Measurements from ENCODE around the gene STPG1. TPM values are rescaled to one million over a fixed set of nuclear protein-coding genes. Genes with fewer than 3 reads are reported as not detected.

Gene STPG1
- total and polyA plus RNA-seq, 2 donors (not counting 3 experiments of a cell fraction or from before 2014, with no cell fraction given) = 6.3 to 10.2 TPM

- no peaks in the 10 kb centered on the region for H4K20me1 ChIP-seq (replicated peaks; ENCODE audit: control insufficient read depth, extremely low read depth, insufficient read depth, low read length)
- H3K4me3 ChIP-seq (replicated peaks in 1 of 3; ENCODE audit: insufficient read depth in 1 of 3, low read depth in 1 of 3, low read length in 3 of 3) = no peak overlapping the region
- H2AFZ ChIP-seq (ENCODE audit: low read depth, low read length) = no peak overlapping the region
- TF ChIP-seq POLR2AphosphoS5 (IDR thresholded peaks at IDR 0.05; ENCODE audit: insufficient read depth, low read depth, low read length) (no peak), CTCF (IDR thresholded peaks at IDR 0.05; ENCODE audit: extremely low read depth in 1 of 2, insufficient read depth in 1 of 2, low read depth in 1 of 2, low read length in 2 of 2) (no peak), MAX (IDR thresholded peaks at IDR 0.05; ENCODE audit: insufficient read depth, insufficient read length) (no peak), EZH2 (IDR thresholded peaks at IDR 0.05; ENCODE audit: borderline replicate concordance, low read depth, low read length, severe bottlenecking) (no peak)
- H3K9me3 ChIP-seq (replicated peaks; ENCODE audit: control insufficient read depth, insufficient read depth, low read length) = no peaks in the 10 kb centered on the region
- ChIA-PET CTCF (interaction anchor here (1.1 to 10.3 kb wide), 5 partner anchors 12 to 214 kb away, joined by 3 to 134 read pairs (median 8); no protein-coding TSS in a partner anchor), POLR2A (no interaction called here)
- no peaks in the 10 kb centered on the region for H3K9me1 ChIP-seq (replicated peaks; ENCODE audit: control insufficient read depth, extremely low read depth, insufficient read depth, low read length)
- dilution Hi-C loops (cut with MboI; ENCODE audit: extremely low pct_ligation_motif_present, low sequenced_read_pairs) (no loop called here), intact Hi-C loops (cut with micrococcal nuclease) (loop anchor here (2.0 kb wide), 1 partner anchor 230 kb away; the partner anchor contains the start of gene SRRM1)
- DNase-seq (ENCODE audit: low read depth, low spot score) = no peak
- no peaks in the 10 kb centered on the region for H3K79me2 ChIP-seq (ENCODE audit: control insufficient read depth, insufficient read depth, low read length)
- BruUV-seq (replicated peaks) = no TSS peak
- H3K4me1 ChIP-seq (ENCODE audit: control insufficient read depth, extremely low read depth, insufficient read depth, low read length) = peaks cover 27% of the 10 kb centered on the region
- no peaks in the 10 kb centered on the region for H3K36me3 ChIP-seq (ENCODE audit: control insufficient read depth in 2 of 2, extremely low read depth in 1 of 2, insufficient read depth in 2 of 2, low read length in 2 of 2)
- H3K4me2 ChIP-seq (ENCODE audit: insufficient read depth, low read length) = peak overlapping the region; percentile 82
- no peaks in the 10 kb centered on the region for H3K27me3 ChIP-seq (ENCODE audit: control insufficient read depth in 2 of 2, insufficient read depth in 2 of 2, low read length in 2 of 2)
- H3K27ac ChIP-seq (ENCODE audit: insufficient read depth, low read depth, low read length) = no peak overlapping the region
- no peak overlapping the region for H3K9ac ChIP-seq (replicated peaks; ENCODE audit: extremely low read depth, insufficient read depth, low read length)
- no peak for FAIRE-seq
These were observed 1.2 kb downstream of the STPG1 start for GRCh38 chr1:24412408-24412807.

DNA sequence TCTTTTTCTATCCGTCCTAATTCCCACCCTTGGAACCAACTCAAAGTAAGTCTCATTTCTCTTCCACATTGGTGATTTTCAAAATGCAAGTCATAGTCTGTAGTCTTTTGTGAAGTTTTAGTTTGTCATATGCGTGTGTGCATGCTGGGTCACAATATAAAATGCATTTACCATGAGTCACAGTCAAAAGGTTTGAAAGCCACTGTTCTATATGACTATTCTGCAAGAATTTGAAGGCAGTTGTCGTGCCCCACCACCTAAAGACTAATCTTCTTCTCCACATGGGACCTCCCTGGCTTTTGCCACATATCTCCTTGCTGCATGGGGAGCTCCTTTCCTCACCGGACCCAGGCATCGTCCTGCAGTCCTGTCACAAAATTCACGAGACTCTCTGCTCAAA lies 1.6 kb downstream of the STPG1 start:
- no peaks in the 10 kb centered on the region for H4K20me1 ChIP-seq (replicated peaks; ENCODE audit: control insufficient read depth, extremely low read depth, insufficient read depth, low read length)
- no peak for DNase-seq (ENCODE audit: low read depth, low spot score)
- no peak overlapping the region for H3K4me3 ChIP-seq (replicated peaks in 1 of 3; ENCODE audit: insufficient read depth in 1 of 3, low read depth in 1 of 3, low read length in 3 of 3)
- ChIA-PET CTCF (interaction anchor here (1.8 to 10.3 kb wide), 3 partner anchors 18 to 213 kb away, joined by 8 to 134 read pairs (median 10); no protein-coding TSS in a partner anchor), POLR2A (interaction anchor here (0.6 kb wide), 1 partner anchor 213 kb away, joined by 3 read pairs; no protein-coding TSS in a partner anchor)
- TF ChIP-seq FOS (IDR thresholded peaks at IDR 0.05; ENCODE audit: borderline replicate concordance, insufficient read depth, low read length) = peak; percentile 30
- TF ChIP-seq POLR2A (IDR thresholded peaks at IDR 0.05; ENCODE audit: low read depth, low read length) = no peak
- TF ChIP-seq EZH2 (IDR thresholded peaks at IDR 0.05; ENCODE audit: borderline replicate concordance, low read depth, low read length, severe bottlenecking) = no peak
- peak overlapping the region; percentile 23 for H3K4me2 ChIP-seq (ENCODE audit: insufficient read depth, low read length)
- no peaks in the 10 kb centered on the region for H3K36me3 ChIP-seq (ENCODE audit: control insufficient read depth in 2 of 2, extremely low read depth in 1 of 2, insufficient read depth in 2 of 2, low read length in 2 of 2)
- H3K79me2 ChIP-seq (ENCODE audit: control insufficient read depth, insufficient read depth, low read length) = no peaks in the 10 kb centered on the region
- H3K27me3 ChIP-seq (ENCODE audit: control insufficient read depth in 2 of 2, insufficient read depth in 2 of 2, low read length in 2 of 2) = no peaks in the 10 kb centered on the region
- peak overlapping the region; percentile 3 for H3K27ac ChIP-seq (ENCODE audit: insufficient read depth, low read depth, low read length)
- H3K9me1 ChIP-seq (replicated peaks; ENCODE audit: control insufficient read depth, extremely low read depth, insufficient read depth, low read length) = no peaks in the 10 kb centered on the region
- intact Hi-C loops (cut with micrococcal nuclease) = loop anchor here (2.0 kb wide), 1 partner anchor 231 kb away; the partner anchor contains the start of gene SRRM1
- H3K9ac ChIP-seq (replicated peaks; ENCODE audit: extremely low read depth, insufficient read depth, low read length) = no peak overlapping the region
- H2AFZ ChIP-seq (ENCODE audit: low read depth, low read length) = no peak overlapping the region
- dilution Hi-C loops (cut with MboI; ENCODE audit: extremely low pct_ligation_motif_present, low sequenced_read_pairs) = no loop called here
- FAIRE-seq = no peak
- BruUV-seq (replicated peaks) = no TSS peak
- peaks cover 27% of the 10 kb centered on the region for H3K4me1 ChIP-seq (ENCODE audit: control insufficient read depth, extremely low read depth, insufficient read depth, low read length)
- no peaks in the 10 kb centered on the region for H3K9me3 ChIP-seq (replicated peaks; ENCODE audit: control insufficient read depth, insufficient read depth, low read length)

Measured in endothelial cell of umbilical vein (primary cell).